Erythroblast (primary cell): ENCODE results near the gene SH3PXD2B.

ENCODE experiments used
- DNase-seq, 2 experiments: peaks; one replicate each; lab custom pipeline; 2025; lab: John Stamatoyannopoulos, UW
- GATA1 ChIP-seq: IDR thresholded peaks from 2 replicates; pipeline ENCODE4 v1.6.1; 2011; ENCODE audit warnings: low read depth, mild to moderate bottlenecking, control low read depth, low read length, moderate library complexity
- POLR2A ChIP-seq: IDR thresholded peaks from 2 replicates; pipeline ENCODE4 v1.6.1; 2011; ENCODE audit warnings: mild to moderate bottlenecking, low read length

Gene SH3PXD2B

GRCh38 chr5:172453206-172453985 lies 929 bp downstream of the SH3PXD2B start:
- no peak for DNase-seq
- TF ChIP-seq POLR2A = no peak
- no peak for TF ChIP-seq GATA1

GRCh38 chr5:172452398-172453205 lies 1.7 kb downstream of the SH3PXD2B start:
- TF ChIP-seq POLR2A (no peak), GATA1 (no peak)
- DNase-seq = no peak

GRCh38 chr5:172451771-172452197 lies 2.5 kb downstream of the SH3PXD2B start:
- DNase-seq = no peak
- no peak for TF ChIP-seq GATA1
- TF ChIP-seq POLR2A = no peak

- TF ChIP-seq GATA1 = no peak
- TF ChIP-seq POLR2A = no peak
- peak; percentile 6 to 40 for DNase-seq
These were observed 3.2 kb downstream of the SH3PXD2B start for GRCh38 chr5:172450861-172451695.

GRCh38 chr5:172450453-172450852 lies 3.9 kb downstream of the SH3PXD2B start:
- TF ChIP-seq GATA1 = no peak
- no peak for TF ChIP-seq POLR2A
- DNase-seq = no peak

GRCh38 chr5:172448999-172449398 lies 5.3 kb downstream of the SH3PXD2B start:
- DNase-seq = no peak
- TF ChIP-seq GATA1 (no peak), POLR2A (no peak)

- DNase-seq = no peak
- TF ChIP-seq GATA1 (no peak), POLR2A (no peak)
These were observed 6.5 kb downstream of the SH3PXD2B start for GRCh38 chr5:172447646-172448365.

- no peak for DNase-seq
- TF ChIP-seq GATA1 (no peak), POLR2A (no peak)
These were observed 7.8 kb downstream of the SH3PXD2B start for GRCh38 chr5:172446336-172447051.

- DNase-seq = no peak
- no peak for TF ChIP-seq GATA1
- TF ChIP-seq POLR2A = no peak
These were observed 8.5 kb downstream of the SH3PXD2B start for GRCh38 chr5:172445866-172446265.

- no peak for DNase-seq
- TF ChIP-seq GATA1 = no peak
- no peak for TF ChIP-seq POLR2A
These were observed 9.5 kb downstream of the SH3PXD2B start for GRCh38 chr5:172444626-172445365.

GRCh38 chr5:172444110-172444510 lies 10.2 kb downstream of the SH3PXD2B start:
- TF ChIP-seq POLR2A (no peak), GATA1 (no peak)
- no peak for DNase-seq

- DNase-seq = no peak
These were observed 10.8 kb downstream of the SH3PXD2B start for GRCh38 chr5:172443441-172444109.

More at GRCh38 chr5:172443441-172444109, 10.8 kb downstream of the SH3PXD2B start:
- TF ChIP-seq GATA1 = no peak
- no peak for TF ChIP-seq POLR2A
